H9 (cell line): Measurements from ENCODE around the gene SCIN. TPM values are rescaled to one million over a fixed set of nuclear protein-coding genes. Genes with fewer than 3 reads are reported as not detected.

Source experiments
- DNase-seq: peaks from one replicate; pipeline ENCODE4 v3.0.0-alpha.2; 2017
- H2AFZ ChIP-seq: one replicate; pipeline ENCODE4 v1.6.1; 2013; ENCODE audit warnings: mild to moderate bottlenecking, low read length, control low read depth, moderate library complexity
- H2AK5ac ChIP-seq: 2 replicates; pipeline ENCODE4 v1.6.1; 2013; ENCODE audit warnings: low read length, control low read depth, mixed read lengths; ENCODE audit not compliant: insufficient read length
- H2BK120ac ChIP-seq: one replicate; pipeline ENCODE4 v1.6.1; 2013; ENCODE audit warnings: low read depth, mild to moderate bottlenecking, low read length, control low read depth, inconsistent platforms; ENCODE audit not compliant: poor library complexity, severe bottlenecking
- H2BK12ac ChIP-seq: 2 replicates; pipeline ENCODE4 v1.6.1; 2013; ENCODE audit warnings: low read length, control low read depth, mixed read lengths, low read depth; ENCODE audit not compliant: insufficient read length
- H2BK15ac ChIP-seq: 2 replicates; pipeline ENCODE4 v1.6.1; 2013; ENCODE audit warnings: low read depth, low read length, control low read depth
- H2BK20ac ChIP-seq: one replicate; pipeline ENCODE4 v1.6.1; 2013; ENCODE audit warnings: low read depth, mild to moderate bottlenecking, low read length, control low read depth, inconsistent platforms; ENCODE audit not compliant: poor library complexity, severe bottlenecking
- H2BK5ac ChIP-seq: 2 replicates; pipeline ENCODE4 v1.6.1; 2013; ENCODE audit warnings: low read length, control low read depth, mixed read lengths; ENCODE audit not compliant: insufficient read length
- H3K14ac ChIP-seq: 2 replicates; pipeline ENCODE4 v1.6.1; 2013; ENCODE audit warnings: low read length, control low read depth; ENCODE audit not compliant: insufficient read depth
- H3K18ac ChIP-seq: 2 replicates; pipeline ENCODE4 v1.6.1; 2013; ENCODE audit warnings: low read depth, mild to moderate bottlenecking, mixed read lengths, low read length, control low read depth; ENCODE audit not compliant: insufficient read length
- H3K23ac ChIP-seq: 2 replicates; pipeline ENCODE4 v1.6.1; 2013; ENCODE audit warnings: low read length, control low read depth, mixed read lengths, low read depth; ENCODE audit not compliant: insufficient read length
- H3K23me2 ChIP-seq: 2 replicates; pipeline ENCODE4 v1.6.1; 2013; ENCODE audit warnings: low read depth, mild to moderate bottlenecking, mixed read lengths, low read length, control low read depth; ENCODE audit not compliant: insufficient read length, poor library complexity, severe bottlenecking
- H3K27ac ChIP-seq: 2 replicates; pipeline ENCODE4 v1.5.1; 2013; ENCODE audit warnings: low read length, control low read depth, mixed read lengths, low read depth; ENCODE audit not compliant: insufficient read length
- H3K27me3 ChIP-seq: 2 replicates; pipeline ENCODE4 v1.6.1; 2013; ENCODE audit warnings: low read length, control low read depth, inconsistent platforms; ENCODE audit not compliant: insufficient read depth
- H3K4ac ChIP-seq: 2 replicates; pipeline ENCODE4 v1.6.1; 2013; ENCODE audit warnings: low read depth, mild to moderate bottlenecking, control low read depth, inconsistent platforms, low read length, moderate library complexity
- H3K4me1 ChIP-seq: 2 replicates; pipeline ENCODE4 v1.6.1; 2013; ENCODE audit warnings: low read length, control low read depth, inconsistent platforms; ENCODE audit not compliant: insufficient read depth
- H3K4me2 ChIP-seq: 2 replicates; pipeline ENCODE4 v1.6.1; 2013; ENCODE audit warnings: low read length, control low read depth, mixed read lengths; ENCODE audit not compliant: insufficient read length, insufficient read depth
- H3K56ac ChIP-seq: 2 replicates; pipeline ENCODE4 v1.6.1; 2013; ENCODE audit warnings: low read depth, mild to moderate bottlenecking, mixed read lengths, low read length, control low read depth; ENCODE audit not compliant: insufficient read length
- H3K79me1 ChIP-seq: 2 replicates; pipeline ENCODE4 v1.6.1; 2013; ENCODE audit warnings: low read depth, mild to moderate bottlenecking, moderate library complexity, low read length, control low read depth, inconsistent platforms; ENCODE audit not compliant: insufficient read depth, poor library complexity, severe bottlenecking
- H3K79me2 ChIP-seq: 2 replicates; pipeline ENCODE4 v1.6.1; 2013; ENCODE audit warnings: low read length, control low read depth, inconsistent platforms; ENCODE audit not compliant: insufficient read depth
- H3K9ac ChIP-seq: 2 replicates; pipeline ENCODE4 v1.6.1; 2013; ENCODE audit warnings: low read length, control low read depth, mixed read lengths; ENCODE audit not compliant: insufficient read length; ENCODE audit errors: extremely low read depth
- H3K9me3 ChIP-seq: one replicate; pipeline ENCODE4 v1.6.1; 2013; ENCODE audit warnings: low read depth, low read length, inconsistent platforms; ENCODE audit not compliant: control insufficient read depth
- H3T11ph ChIP-seq: one replicate; pipeline ENCODE4 v1.6.1; 2013; ENCODE audit warnings: mild to moderate bottlenecking, low read length, control low read depth, inconsistent platforms
- H4K20me1 ChIP-seq: one replicate; pipeline ENCODE4 v1.6.1; 2013; ENCODE audit not compliant: control insufficient read depth, insufficient read length, insufficient read depth
- H4K5ac ChIP-seq: 2 replicates; pipeline ENCODE4 v1.6.1; 2013; ENCODE audit warnings: low read depth, mild to moderate bottlenecking, mixed read lengths, low read length, control low read depth; ENCODE audit not compliant: insufficient read length
- H4K8ac ChIP-seq: replicated peaks from 2 replicates; pipeline ENCODE4 v1.6.1; 2013; ENCODE audit warnings: low read length, control low read depth, mixed read lengths, low read depth; ENCODE audit not compliant: insufficient read length
- H4K91ac ChIP-seq: 2 replicates; pipeline ENCODE4 v1.6.1; 2013; ENCODE audit warnings: low read depth, mild to moderate bottlenecking, moderate library complexity, mixed read lengths, low read length, control low read depth; ENCODE audit not compliant: insufficient read length
- H3K27ac Mint-ChIP-seq, 3 experiments: 2 replicates in 2 of 3; 3 replicates in 1 of 3; pipeline ENCODE4 v1.8.0; 2020 to 2021; ENCODE audit warnings: mixed read lengths in 3 of 3, mild to moderate bottlenecking in 1 of 3, moderate library complexity in 1 of 3
- H3K27me3 Mint-ChIP-seq: 2 replicates; pipeline ENCODE4 v1.8.0; 2021; ENCODE audit warnings: low read depth, mild to moderate bottlenecking, moderate library complexity, mixed read lengths
- H3K36me3 Mint-ChIP-seq, 3 experiments: 2 replicates in 2 of 3; 3 replicates in 1 of 3; pipeline ENCODE4 v1.8.0; 2020 to 2021; ENCODE audit warnings: low read depth in 3 of 3, mixed read lengths in 3 of 3; ENCODE audit not compliant: insufficient read depth in 1 of 3
- H3K4me1 Mint-ChIP-seq, 2 experiments: 2 replicates each; pipeline ENCODE4 v1.8.0; 2020; ENCODE audit warnings: mixed read lengths in 2 of 2
- H3K4me3 Mint-ChIP-seq, 2 experiments: 2 replicates in 1 of 2; 3 replicates in 1 of 2; pipeline ENCODE4 v1.8.0; 2020 to 2021; ENCODE audit warnings: mild to moderate bottlenecking in 2 of 2, mixed read lengths in 2 of 2, moderate library complexity in 1 of 2
- H3K9me3 Mint-ChIP-seq, 2 experiments: 2 replicates in 1 of 2; 3 replicates in 1 of 2; pipeline ENCODE4 v1.8.0; 2020; ENCODE audit warnings: mild to moderate bottlenecking in 2 of 2, mixed read lengths in 2 of 2, moderate library complexity in 1 of 2
- WGBS: extraction: QIAGEN DNeasy Blood & Tissue Kit; methylation state at CpG from one replicate; pipeline ENCODE4 v1.1.7; 2013; ENCODE audit warnings: missing lambda C conversion rate, low lambda C conversion rate, mixed read lengths; ENCODE audit not compliant: insufficient read length; ENCODE audit errors: extremely low coverage; 5-methylcytosine and 5-hydroxymethylcytosine counted together
- total RNA-seq: library from RNA; stranded (reverse); gene quantifications from 2 replicates; pipeline ENCODE4 v1.2.1, GENCODE V29; 2021
- TF ChIP-seq, protein P1 (sequence below): fragments of 200-600 bp; sonication (generic); conservative IDR thresholded peaks from 3 replicates; pipeline ENCODE4 v1.8.0; 2021; ENCODE audit warnings: antibody characterized with exemption, mild to moderate bottlenecking

The SCIN gene
- total RNA-seq, 1 experiment from 2014 or later, result 0.44 TPM

DNA sequence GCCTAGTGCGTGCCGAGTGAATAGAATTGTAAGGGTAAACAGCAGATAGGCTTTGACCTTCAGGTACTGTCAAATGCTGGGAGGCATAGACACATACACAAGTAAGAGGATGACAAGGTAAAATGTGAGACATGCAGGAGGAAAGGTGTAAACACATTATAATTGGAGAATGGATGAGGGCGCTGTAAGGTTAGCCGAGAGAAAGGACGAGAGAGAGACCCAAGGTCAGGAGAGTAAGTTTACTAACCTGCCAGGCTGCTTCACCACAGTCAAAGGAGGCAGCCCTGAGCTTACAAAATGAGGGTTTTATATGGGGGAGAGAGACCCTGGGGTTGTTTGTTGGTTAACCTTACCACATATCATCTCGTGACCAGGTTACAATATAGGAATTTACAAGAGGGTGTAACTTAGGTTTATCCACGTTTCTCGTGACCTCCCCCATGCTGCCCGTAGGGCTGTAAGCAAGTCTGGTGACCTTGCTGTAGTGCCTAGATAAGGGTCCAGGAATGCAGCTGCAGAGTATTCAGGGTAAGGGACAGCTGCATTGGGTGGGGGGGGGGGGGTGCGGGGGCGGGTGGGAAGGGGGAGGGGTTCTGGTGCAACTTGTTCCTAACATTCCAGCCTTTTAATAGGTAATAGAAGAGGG, 17.9 kb downstream of the SCIN start:
- peaks cover 4% of the 10 kb centered on the region for H3K23me2 ChIP-seq
- H3K23ac ChIP-seq, result no peak overlapping the region
- no peaks in the 10 kb centered on the region for H4K20me1 ChIP-seq
- Mint-ChIP-seq H3K27ac (no peak overlapping the region), H3K36me3 (peaks cover 0 to 4% (median 0%) of the 10 kb centered on the region in 3 experiments; a peak in 2 of 7 replicates), H3K4me3 (no peak overlapping the region), H3K9me3 (peaks cover 0 to 2% of the 10 kb centered on the region in 2 experiments; a peak in 1 of 5 replicates), H3K27me3 (no peaks in the 10 kb centered on the region; the same call in 1 of the 2 replicates), H3K4me1 (no peaks in the 10 kb centered on the region)
- H4K5ac ChIP-seq, result no peak overlapping the region
- no peak overlapping the region for H2BK5ac ChIP-seq
- H2BK15ac ChIP-seq, result no peak overlapping the region
- no CpG with 5 or more reads among the region's 11 CpGs for WGBS
- H3K4me2 ChIP-seq, result no peak overlapping the region
- H3K14ac ChIP-seq, result no peak overlapping the region
- no peak overlapping the region for H3T11ph ChIP-seq
- TF ChIP-seq, protein P1, sequence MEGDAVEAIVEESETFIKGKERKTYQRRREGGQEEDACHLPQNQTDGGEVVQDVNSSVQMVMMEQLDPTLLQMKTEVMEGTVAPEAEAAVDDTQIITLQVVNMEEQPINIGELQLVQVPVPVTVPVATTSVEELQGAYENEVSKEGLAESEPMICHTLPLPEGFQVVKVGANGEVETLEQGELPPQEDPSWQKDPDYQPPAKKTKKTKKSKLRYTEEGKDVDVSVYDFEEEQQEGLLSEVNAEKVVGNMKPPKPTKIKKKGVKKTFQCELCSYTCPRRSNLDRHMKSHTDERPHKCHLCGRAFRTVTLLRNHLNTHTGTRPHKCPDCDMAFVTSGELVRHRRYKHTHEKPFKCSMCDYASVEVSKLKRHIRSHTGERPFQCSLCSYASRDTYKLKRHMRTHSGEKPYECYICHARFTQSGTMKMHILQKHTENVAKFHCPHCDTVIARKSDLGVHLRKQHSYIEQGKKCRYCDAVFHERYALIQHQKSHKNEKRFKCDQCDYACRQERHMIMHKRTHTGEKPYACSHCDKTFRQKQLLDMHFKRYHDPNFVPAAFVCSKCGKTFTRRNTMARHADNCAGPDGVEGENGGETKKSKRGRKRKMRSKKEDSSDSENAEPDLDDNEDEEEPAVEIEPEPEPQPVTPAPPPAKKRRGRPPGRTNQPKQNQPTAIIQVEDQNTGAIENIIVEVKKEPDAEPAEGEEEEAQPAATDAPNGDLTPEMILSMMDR, result no peak
- H3K4me1 ChIP-seq, result no peaks in the 10 kb centered on the region
- no peak overlapping the region for H2AFZ ChIP-seq
- no peak overlapping the region for H3K27ac ChIP-seq
- no peaks in the 10 kb centered on the region for H3K9me3 ChIP-seq
- H2BK12ac ChIP-seq, result no peak overlapping the region
- no peak overlapping the region for H3K18ac ChIP-seq
- no peak overlapping the region for H2AK5ac ChIP-seq
- no peak overlapping the region for H2BK20ac ChIP-seq
- no peak overlapping the region for H3K9ac ChIP-seq
- H3K4ac ChIP-seq, result no peak overlapping the region
- no peak overlapping the region for H3K56ac ChIP-seq
- no peaks in the 10 kb centered on the region for H3K79me2 ChIP-seq
- no peak for DNase-seq
- H3K79me1 ChIP-seq, result no peaks in the 10 kb centered on the region
- H4K8ac ChIP-seq, result no peak overlapping the region
- H2BK120ac ChIP-seq, result no peak overlapping the region
- H4K91ac ChIP-seq, result no peak overlapping the region
- H3K27me3 ChIP-seq, result no peaks in the 10 kb centered on the region
